LNCAP (cell line): ENCODE data around the gene FAR2.

Source experiments
- TF ChIP-seq, protein P1 (sequence below): fragments of 450-650 bp; IDR thresholded peaks from 2 replicates; pipeline ENCODE4 v1.5.1; 2017; ENCODE audit warnings: mild to moderate bottlenecking

Gene FAR2

GRCh38 chr12:29376118-29376517 lies 227.0 kb downstream of the FAR2 start:
- TF ChIP-seq, protein P1, sequence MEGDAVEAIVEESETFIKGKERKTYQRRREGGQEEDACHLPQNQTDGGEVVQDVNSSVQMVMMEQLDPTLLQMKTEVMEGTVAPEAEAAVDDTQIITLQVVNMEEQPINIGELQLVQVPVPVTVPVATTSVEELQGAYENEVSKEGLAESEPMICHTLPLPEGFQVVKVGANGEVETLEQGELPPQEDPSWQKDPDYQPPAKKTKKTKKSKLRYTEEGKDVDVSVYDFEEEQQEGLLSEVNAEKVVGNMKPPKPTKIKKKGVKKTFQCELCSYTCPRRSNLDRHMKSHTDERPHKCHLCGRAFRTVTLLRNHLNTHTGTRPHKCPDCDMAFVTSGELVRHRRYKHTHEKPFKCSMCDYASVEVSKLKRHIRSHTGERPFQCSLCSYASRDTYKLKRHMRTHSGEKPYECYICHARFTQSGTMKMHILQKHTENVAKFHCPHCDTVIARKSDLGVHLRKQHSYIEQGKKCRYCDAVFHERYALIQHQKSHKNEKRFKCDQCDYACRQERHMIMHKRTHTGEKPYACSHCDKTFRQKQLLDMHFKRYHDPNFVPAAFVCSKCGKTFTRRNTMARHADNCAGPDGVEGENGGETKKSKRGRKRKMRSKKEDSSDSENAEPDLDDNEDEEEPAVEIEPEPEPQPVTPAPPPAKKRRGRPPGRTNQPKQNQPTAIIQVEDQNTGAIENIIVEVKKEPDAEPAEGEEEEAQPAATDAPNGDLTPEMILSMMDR, result no peak

DNA sequence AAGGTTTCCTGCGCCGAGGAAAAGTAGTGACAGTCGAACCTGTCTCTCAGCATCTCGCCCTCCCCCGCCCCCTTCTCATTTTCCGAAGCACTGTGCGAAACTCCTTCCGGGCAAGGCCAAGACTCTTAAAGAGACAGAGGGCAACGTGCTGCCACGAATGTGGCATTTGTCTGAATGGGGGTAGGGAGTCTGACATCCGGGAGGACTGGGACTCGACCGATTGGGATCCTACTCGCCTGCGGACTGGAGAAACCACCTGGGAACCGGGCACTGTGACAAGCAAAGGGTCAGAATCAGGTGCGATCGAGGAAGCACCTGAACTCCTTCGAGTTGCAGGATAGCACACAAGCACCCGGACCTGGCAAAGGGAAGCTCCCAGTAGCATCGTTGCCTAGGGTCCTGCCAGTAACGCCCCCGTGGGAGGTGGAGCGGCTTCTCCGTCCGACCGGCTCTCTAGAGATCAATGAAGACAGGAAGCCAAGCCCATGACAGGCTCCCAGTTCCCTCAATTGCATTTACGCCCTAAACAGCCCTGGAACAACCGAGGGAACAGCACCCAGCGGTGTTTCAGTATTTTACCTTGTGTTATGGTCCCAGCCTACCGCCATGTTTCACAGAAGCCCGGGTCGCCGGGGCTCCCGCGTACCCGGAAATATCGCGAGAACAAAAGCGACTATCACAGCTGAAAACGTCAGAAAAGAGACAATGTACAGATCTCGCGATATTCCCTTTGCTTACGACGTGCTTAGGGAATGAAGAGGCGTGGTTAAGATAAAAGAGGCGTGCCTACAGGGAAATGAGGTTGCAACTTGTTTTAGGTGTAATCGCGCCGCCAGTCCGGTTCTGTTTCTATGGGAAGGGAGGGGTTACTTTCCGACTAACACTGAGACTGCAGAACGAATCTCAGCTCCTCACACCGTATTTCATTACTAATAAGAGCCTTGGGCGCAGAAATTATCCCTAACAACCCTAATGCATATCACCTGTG lies 231.8 kb downstream of the FAR2 start, which contains the start of gene ERGIC2:
TSS of gene ERGIC2 (minus strand) at position 637 of the 988 bp plus-strand sequence. CDS start 9,539 bp downstream, outside the sequence.
- TF ChIP-seq, protein P1, result no peak

- TF ChIP-seq, protein P1, result no peak
Observed at GRCh38 chr12:29382251-29382650, 233.2 kb downstream of the FAR2 start.
